Chondrocyte (in vitro differentiated cells): ENCODE data around the gene AMER2. TPM values are rescaled to one million over a fixed set of nuclear protein-coding genes. Genes with fewer than 3 reads are reported as not detected.

Experiments used
- DNase-seq: peaks from one replicate; pipeline ENCODE4 v3.0.0; 2021; ENCODE audit warnings: mixed read lengths, low spot score
- H3K27ac Mint-ChIP-seq: one replicate; pipeline ENCODE4 v1.8.0; 2021; ENCODE audit warnings: mild to moderate bottlenecking, moderate library complexity, mixed read lengths; ENCODE audit not compliant: unreplicated experiment
- H3K27me3 Mint-ChIP-seq: 2 replicates; pipeline ENCODE4 v1.8.0; 2021; ENCODE audit warnings: low read depth, mixed read lengths
- H3K36me3 Mint-ChIP-seq: 2 replicates; pipeline ENCODE4 v1.8.0; 2021; ENCODE audit warnings: low read depth, mixed read lengths
- H3K4me1 Mint-ChIP-seq: 2 replicates; pipeline ENCODE4 v1.8.0; 2021; ENCODE audit warnings: low read depth, mild to moderate bottlenecking, mixed read lengths
- H3K4me3 Mint-ChIP-seq: one replicate; pipeline ENCODE4 v1.8.0; 2021; ENCODE audit warnings: mild to moderate bottlenecking, moderate library complexity, mixed read lengths; ENCODE audit not compliant: unreplicated experiment
- H3K9me3 Mint-ChIP-seq: 2 replicates; pipeline ENCODE4 v1.8.0; 2021; ENCODE audit warnings: low read depth, mixed read lengths
- total RNA-seq: library from RNA; stranded (reverse); gene quantifications from 3 replicates; pipeline ENCODE4 v1.2.1, GENCODE V29; 2021
- TF ChIP-seq, protein P1 (sequence below): fragments of 200-600 bp; sonication (generic); IDR thresholded peaks from 2 replicates; pipeline ENCODE4 v1.5.0; 2021; ENCODE audit warnings: antibody characterized with exemption, mild to moderate bottlenecking, moderate library complexity

Gene AMER2
- total RNA-seq, 1 donor from 2014 or later = not detected

DNA sequence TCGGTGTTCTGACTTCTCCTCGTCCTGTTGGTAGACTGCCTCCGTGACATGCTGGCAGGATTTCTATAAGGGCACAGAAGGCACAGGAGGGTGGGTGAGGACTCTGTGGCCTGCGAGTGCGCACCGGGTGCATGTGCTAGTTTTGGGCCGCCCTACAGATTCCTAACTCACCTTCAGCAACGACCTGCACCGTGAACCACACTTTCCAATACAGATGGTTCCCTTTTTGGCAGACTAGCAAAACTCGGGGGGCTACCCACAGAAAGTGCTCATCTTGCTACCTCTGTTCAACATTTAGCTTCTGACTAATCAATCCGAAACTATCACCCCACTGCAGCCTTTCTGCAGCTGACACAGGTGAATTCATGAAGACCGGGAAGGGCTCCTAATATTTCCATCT is 14.1 kb upstream of the AMER2 start:
- no peak overlapping the region for H3K27ac Mint-ChIP-seq

DNA sequence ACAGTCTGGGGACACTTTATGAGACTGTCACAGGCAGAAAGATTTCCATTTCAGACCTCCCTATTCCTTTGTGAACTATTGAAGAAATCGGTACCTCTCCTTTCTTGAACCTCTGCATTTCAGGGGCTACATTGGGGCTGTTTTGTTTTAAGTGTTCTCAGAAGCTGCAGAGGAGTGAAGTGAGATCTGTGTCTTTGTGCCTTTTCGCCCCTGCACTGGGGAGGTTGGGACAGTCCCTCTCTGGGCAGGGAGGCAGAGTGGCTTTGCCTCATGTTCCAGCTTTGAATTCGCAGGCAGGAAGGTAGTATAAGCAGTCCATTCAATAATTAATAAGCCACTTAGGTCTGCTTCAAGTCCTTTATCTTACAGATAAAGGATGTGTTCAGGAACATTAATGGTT is 9.5 kb upstream of the AMER2 start:
- Mint-ChIP-seq H3K4me3 (no peak overlapping the region), H3K36me3 (no peaks in the 10 kb centered on the region), H3K27me3 (peaks cover 44% of the 10 kb centered on the region), H3K4me1 (no peaks in the 10 kb centered on the region), H3K9me3 (peaks cover 4% of the 10 kb centered on the region), H3K27ac (no peak overlapping the region)
- DNase-seq = no peak
- TF ChIP-seq, protein P1, sequence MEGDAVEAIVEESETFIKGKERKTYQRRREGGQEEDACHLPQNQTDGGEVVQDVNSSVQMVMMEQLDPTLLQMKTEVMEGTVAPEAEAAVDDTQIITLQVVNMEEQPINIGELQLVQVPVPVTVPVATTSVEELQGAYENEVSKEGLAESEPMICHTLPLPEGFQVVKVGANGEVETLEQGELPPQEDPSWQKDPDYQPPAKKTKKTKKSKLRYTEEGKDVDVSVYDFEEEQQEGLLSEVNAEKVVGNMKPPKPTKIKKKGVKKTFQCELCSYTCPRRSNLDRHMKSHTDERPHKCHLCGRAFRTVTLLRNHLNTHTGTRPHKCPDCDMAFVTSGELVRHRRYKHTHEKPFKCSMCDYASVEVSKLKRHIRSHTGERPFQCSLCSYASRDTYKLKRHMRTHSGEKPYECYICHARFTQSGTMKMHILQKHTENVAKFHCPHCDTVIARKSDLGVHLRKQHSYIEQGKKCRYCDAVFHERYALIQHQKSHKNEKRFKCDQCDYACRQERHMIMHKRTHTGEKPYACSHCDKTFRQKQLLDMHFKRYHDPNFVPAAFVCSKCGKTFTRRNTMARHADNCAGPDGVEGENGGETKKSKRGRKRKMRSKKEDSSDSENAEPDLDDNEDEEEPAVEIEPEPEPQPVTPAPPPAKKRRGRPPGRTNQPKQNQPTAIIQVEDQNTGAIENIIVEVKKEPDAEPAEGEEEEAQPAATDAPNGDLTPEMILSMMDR = no peak

More for the DNA sequence above, 14.1 kb upstream of the AMER2 start:
- Mint-ChIP-seq H3K27me3 (peaks cover 65% of the 10 kb centered on the region), H3K9me3 (no peaks in the 10 kb centered on the region), H3K36me3 (no peaks in the 10 kb centered on the region), H3K4me1 (no peaks in the 10 kb centered on the region), H3K4me3 (no peak overlapping the region)
- TF ChIP-seq, protein P1 = no peak
- no peak for DNase-seq

DNA sequence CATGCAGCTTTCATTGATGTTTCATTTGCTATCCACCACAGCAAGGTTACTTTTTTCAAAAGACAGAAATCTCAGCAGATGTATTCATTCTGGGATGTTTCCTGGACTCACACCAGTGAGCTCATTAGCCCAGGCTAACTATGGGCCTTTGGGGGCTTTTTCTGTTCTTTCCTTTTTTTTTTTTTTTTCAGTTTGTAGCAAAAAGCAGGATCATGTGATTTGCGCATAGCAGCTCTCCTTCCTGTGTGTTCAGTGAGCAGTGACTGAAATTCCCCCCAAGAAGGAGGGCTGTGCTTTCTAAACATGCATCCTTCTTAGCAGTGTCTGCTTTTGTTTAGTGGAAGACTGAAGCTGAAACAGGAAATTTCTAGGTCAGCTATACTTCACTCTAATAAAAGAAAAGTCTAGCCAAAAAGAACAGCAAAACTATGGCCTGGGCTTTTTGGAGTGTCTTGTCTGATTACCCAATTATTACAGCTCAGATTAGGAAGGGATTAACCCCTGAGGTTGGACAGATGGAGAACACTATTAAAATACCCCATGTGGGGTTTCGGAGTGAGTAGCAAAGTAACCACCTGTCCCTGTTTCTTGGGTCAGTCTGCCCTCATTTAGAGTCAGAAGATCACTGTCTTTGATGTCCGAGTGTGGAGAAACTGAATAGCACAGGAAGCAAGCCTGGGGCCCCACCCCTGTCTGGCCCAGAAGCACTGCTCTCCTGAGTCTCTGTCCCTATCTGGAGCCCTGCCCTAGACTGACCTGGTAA is 8.9 kb upstream of the AMER2 start:
- no peak for DNase-seq
- no peaks in the 10 kb centered on the region for H3K4me1 Mint-ChIP-seq
- H3K27me3 Mint-ChIP-seq = peaks cover 42% of the 10 kb centered on the region
- H3K36me3 Mint-ChIP-seq = no peaks in the 10 kb centered on the region
- no peak overlapping the region for H3K4me3 Mint-ChIP-seq
- H3K27ac Mint-ChIP-seq = no peak overlapping the region
- TF ChIP-seq, protein P1 = no peak
- peaks cover 4% of the 10 kb centered on the region for H3K9me3 Mint-ChIP-seq

DNA sequence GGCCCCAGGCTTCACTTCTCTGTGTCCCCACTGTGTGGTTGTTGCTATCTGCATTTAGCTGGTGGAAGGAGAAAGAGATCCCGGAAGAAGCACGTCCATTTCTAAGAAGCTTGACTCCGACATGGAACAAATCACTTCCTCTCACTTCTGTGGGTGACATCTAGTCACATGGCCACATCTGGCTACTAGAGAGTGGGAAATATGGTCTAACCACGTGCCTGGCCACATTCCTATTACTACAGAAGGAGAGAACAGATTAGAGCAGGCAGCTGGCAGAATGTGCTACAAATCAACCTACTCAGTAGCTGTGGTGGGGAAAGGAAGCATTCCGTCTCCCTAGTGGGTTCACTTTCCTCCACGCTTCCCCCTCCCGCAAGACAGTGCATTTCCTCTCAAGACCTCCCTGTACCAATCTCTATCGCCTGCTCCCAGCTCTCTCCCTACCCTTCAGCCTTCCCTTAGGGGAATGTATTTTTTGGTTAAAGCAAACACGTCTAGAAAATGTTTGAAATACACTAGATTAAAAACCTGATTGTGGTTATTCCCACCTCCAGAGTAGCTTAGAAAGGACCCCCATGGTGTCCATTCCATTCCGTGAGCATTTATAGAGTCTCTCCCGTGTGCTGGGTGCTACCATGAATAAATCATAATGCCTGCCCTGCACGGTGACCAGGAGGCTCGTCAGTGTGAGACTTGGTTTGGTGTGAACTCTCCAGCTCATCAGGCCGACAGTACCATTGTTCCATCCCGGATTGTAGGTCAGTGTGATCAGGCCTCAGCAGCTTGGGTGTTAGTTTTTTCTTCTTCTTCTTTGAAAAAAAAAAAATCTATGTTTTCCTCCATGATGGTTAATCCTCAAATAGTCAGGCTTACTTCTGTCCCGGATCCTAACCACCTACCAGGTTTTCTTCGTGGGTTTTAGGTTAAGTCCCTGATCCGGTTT is 8.0 kb upstream of the AMER2 start:
- Mint-ChIP-seq H3K9me3 (peaks cover 4% of the 10 kb centered on the region), H3K27ac (no peak overlapping the region), H3K27me3 (peaks cover 40% of the 10 kb centered on the region), H3K36me3 (no peaks in the 10 kb centered on the region), H3K4me1 (no peaks in the 10 kb centered on the region), H3K4me3 (no peak overlapping the region)
- DNase-seq = no peak
- TF ChIP-seq, protein P1 = no peak

DNA sequence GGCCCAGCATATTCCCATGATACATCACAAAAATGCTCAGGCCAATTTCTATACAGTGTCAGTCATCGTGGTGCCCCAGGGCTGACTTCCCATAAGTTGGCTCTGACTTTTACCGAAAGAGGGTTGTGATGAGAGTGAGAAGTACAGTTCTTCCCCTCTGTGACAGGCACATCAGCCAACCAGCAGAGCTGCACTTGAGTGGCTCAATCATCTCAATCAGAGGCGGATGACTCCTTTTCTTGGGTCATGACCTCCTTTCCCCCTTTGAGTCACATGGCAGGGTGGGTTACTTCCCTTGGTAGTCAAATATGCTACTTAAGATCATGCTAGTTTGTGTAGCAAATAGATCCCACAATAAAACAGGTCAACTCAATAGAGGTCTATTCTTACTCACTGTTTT is 6.9 kb upstream of the AMER2 start:
- no peak for DNase-seq
- Mint-ChIP-seq H3K9me3 (peaks cover 4% of the 10 kb centered on the region), H3K27ac (no peak overlapping the region), H3K36me3 (no peaks in the 10 kb centered on the region), H3K27me3 (peaks cover 40% of the 10 kb centered on the region), H3K4me3 (no peak overlapping the region), H3K4me1 (no peaks in the 10 kb centered on the region)
- TF ChIP-seq, protein P1 = no peak
